ENCODE measurements around the gene RNF157.
"Not testable (repeated sequence)": the region's sequence is repeated elsewhere in the genome, so short reads cannot be mapped to it uniquely, and the experiment has no call there.

DNA sequence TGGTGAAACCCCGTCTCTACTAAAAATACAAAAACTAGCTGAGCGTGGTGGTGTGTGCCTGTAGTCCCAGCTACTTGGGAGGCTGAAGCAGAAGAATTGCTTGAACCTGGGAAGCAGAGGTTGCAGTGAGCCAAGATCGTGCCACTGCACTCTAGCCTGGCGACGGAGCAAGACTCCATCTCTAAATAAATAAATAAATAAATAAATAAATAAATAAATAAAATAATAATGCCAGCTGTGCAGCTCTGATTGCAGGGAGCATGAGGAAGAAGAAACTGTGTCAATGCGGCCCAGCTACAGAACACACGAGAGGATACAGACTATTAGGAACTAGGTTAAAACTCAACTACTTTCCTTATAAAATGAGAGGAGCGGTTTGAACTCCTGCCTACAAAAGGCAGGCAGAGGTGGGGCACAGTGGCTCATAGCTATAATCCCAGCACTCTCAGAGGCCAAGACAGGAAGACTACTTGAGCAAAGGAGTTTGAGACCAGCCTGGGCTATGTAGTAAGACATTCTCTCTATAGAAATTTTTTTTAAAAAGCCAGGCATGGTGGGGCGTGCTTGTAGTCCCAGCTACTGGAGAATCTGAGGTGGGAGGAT is 34.6 kb downstream of the RNF157 start:
- TF ChIP-seq USF2 (IDR thresholded peaks at IDR 0.05; ENCODE audit: borderline replicate concordance, low read depth, low read length); JUND (IDR thresholded peaks at IDR 0.05; ENCODE audit: low read depth, low read length); SMAD1 (IDR thresholded peaks at IDR 0.05; ENCODE audit: low read depth, partially characterized antibody); POLR2A (IDR thresholded peaks at IDR 0.05; ENCODE audit: low read depth, low read length); ELK1 (IDR thresholded peaks at IDR 0.05; ENCODE audit: low read depth, low read length); PML (IDR thresholded peaks at IDR 0.05; ENCODE audit: low read length); RELB (IDR thresholded peaks at IDR 0.05; ENCODE audit: low read depth); BCL11A (IDR thresholded peaks at IDR 0.05; ENCODE audit: low read depth, low read length): not testable (repeated sequence)
- TF ChIP-seq, protein P1, sequence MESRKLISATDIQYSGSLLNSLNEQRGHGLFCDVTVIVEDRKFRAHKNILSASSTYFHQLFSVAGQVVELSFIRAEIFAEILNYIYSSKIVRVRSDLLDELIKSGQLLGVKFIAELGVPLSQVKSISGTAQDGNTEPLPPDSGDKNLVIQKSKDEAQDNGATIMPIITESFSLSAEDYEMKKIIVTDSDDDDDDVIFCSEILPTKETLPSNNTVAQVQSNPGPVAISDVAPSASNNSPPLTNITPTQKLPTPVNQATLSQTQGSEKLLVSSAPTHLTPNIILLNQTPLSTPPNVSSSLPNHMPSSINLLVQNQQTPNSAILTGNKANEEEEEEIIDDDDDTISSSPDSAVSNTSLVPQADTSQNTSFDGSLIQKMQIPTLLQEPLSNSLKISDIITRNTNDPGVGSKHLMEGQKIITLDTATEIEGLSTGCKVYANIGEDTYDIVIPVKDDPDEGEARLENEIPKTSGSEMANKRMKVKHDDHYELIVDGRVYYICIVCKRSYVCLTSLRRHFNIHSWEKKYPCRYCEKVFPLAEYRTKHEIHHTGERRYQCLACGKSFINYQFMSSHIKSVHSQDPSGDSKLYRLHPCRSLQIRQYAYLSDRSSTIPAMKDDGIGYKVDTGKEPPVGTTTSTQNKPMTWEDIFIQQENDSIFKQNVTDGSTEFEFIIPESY (IDR thresholded peaks at IDR 0.05) = not testable (repeated sequence)

Measured in GM12878 (cell line).